ENCODE measurements around the gene ITGB1BP1. TPM values are rescaled to one million over a fixed set of nuclear protein-coding genes. Genes with fewer than 3 reads are reported as not detected.

The ITGB1BP1 gene
- total and polyA plus RNA-seq, 2 of the 13 experiments (the other 11 are each of a cell fraction or from before 2014, with no cell fraction given) = 106 to 108 TPM

GRCh38 chr2:9423100-9423921 is at the start of gene ITGB1BP1, which contains the start of gene CPSF3 (continued):
- TF ChIP-seq ZNF564 (CRISPR knock-in tag; IDR thresholded peaks at IDR 0.05) (peak; percentile 74; the same call in 1 of the 2 replicates), MTERF4 (CRISPR knock-in tag; IDR thresholded peaks at IDR 0.05) (peak; percentile 66; the same call in 1 of the 2 replicates), TCF12 (IDR thresholded peaks at IDR 0.05) (no peak), TCF12 (CRISPR knock-in tag; IDR thresholded peaks at IDR 0.05) (peak; percentile 72), SALL1 (CRISPR knock-in tag; IDR thresholded peaks at IDR 0.05) (peak; percentile 92), CAMTA2 (CRISPR knock-in tag; IDR thresholded peaks at IDR 0.05; ENCODE audit: borderline replicate concordance) (peak; percentile 87; the same call in 1 of the 2 replicates), THRA (CRISPR knock-in tag; IDR thresholded peaks at IDR 0.05; ENCODE audit: borderline replicate concordance) (0 out of 2 replicates have a peak, but pooled peaks have one; percentile 8), CC2D1A (CRISPR knock-in tag; IDR thresholded peaks at IDR 0.05) (no peak), SOX13 (IDR thresholded peaks at IDR 0.05) (no peak), SOX13 (CRISPR knock-in tag; conservative IDR thresholded peaks at IDR 0.05 in 1 of 2, IDR thresholded peaks at IDR 0.05 in 1 of 2) (peak in 1 of 2 experiments; percentile 54; a peak in 1 of 4 replicates), KLF13 (CRISPR knock-in tag; IDR thresholded peaks at IDR 0.05) (peak; percentile 45; the same call in 1 of the 2 replicates), BRF2 (CRISPR knock-in tag; IDR thresholded peaks at IDR 0.05) (no peak; the same call in 1 of the 2 replicates), ZFAT (CRISPR knock-in tag; conservative IDR thresholded peaks at IDR 0.05) (no peak), RXRA (CRISPR knock-in tag; IDR thresholded peaks at IDR 0.05) (no peak), PLSCR1 (CRISPR knock-in tag; IDR thresholded peaks at IDR 0.05; ENCODE audit: borderline replicate concordance) (0 out of 2 replicates have a peak, but pooled peaks have one; percentile 16), SAP130 (CRISPR knock-in tag; IDR thresholded peaks at IDR 0.05; ENCODE audit: low read depth) (peak; percentile 92), ZNF816 (CRISPR knock-in tag; IDR thresholded peaks at IDR 0.05; ENCODE audit: borderline replicate concordance) (peak; percentile 93; the same call in 1 of the 2 replicates), BCLAF1 (IDR thresholded peaks at IDR 0.05) (no peak), POLR2G (IDR thresholded peaks at IDR 0.05; ENCODE audit: low read depth, low read length) (peak; percentile 90), DNMT3B (CRISPR knock-in tag; conservative IDR thresholded peaks at IDR 0.05) (no peak), FOXO1 (CRISPR knock-in tag; IDR thresholded peaks at IDR 0.05) (no peak; the same call in 1 of the 2 replicates), HIVEP1 (CRISPR knock-in tag; IDR thresholded peaks at IDR 0.05) (peak; percentile 82), MXD4 (CRISPR knock-in tag; IDR thresholded peaks at IDR 0.05) (peak; percentile 61; the same call in 1 of the 2 replicates)

Measured in HepG2 (cell line).